GM12872 (cell line): ENCODE results near the gene CAMTA1.

Experiments
- CTCF ChIP-seq: IDR thresholded peaks from 3 replicates; pipeline ENCODE4 v1.5.1; 2011; ENCODE audit warnings: low read depth, mild to moderate bottlenecking, low read length, moderate library complexity; ENCODE audit not compliant: insufficient read depth

CAMTA1 gene

GRCh38 chr1:6868660-6869380, 83.6 kb downstream of the CAMTA1 start:
- TF ChIP-seq CTCF = no peak

DNA sequence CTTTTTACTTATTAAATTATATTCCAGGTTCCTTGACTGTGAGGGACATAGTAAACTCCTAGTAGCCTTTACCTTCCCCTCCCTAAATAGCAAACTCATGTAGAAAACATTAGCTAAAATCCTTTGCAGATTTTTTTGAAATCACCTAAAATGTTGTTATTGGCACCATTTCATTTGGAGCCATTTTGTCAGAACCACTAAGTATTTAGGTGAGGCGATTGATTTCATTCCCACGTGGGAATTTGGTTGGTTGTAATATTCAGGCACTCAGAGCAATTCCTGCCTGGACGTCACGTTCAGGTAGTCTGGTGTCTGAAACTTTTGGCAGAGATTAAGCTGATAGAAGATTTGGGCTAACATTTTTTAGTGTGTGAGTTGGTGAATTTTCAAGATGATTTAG, 84.3 kb downstream of the CAMTA1 start:
- TF ChIP-seq CTCF = no peak

DNA sequence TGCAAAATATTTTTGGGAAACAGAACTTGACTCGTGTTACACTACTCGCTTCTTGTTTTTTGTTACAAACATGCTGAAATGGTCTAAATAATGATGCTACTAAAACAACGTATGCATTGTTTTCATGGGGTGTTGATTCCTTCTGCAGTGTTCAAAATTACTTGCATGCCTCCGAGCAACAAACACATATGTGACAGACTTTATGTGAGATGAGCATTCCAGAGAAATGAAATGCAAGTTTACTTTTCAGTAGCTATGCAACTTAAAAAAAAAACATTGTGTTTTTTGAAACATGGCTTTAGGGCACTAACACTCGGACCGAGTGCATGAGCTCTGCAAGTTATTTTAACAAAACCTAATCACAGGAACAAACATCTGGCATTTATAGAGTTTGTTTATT, 84.8 kb downstream of the CAMTA1 start:
- TF ChIP-seq CTCF = no peak

- no peak for TF ChIP-seq CTCF
These were observed 85.3 kb downstream of the CAMTA1 start for GRCh38 chr1:6870571-6870970.

GRCh38 chr1:6871300-6871972, 86.2 kb downstream of the CAMTA1 start:
- no peak for TF ChIP-seq CTCF

DNA sequence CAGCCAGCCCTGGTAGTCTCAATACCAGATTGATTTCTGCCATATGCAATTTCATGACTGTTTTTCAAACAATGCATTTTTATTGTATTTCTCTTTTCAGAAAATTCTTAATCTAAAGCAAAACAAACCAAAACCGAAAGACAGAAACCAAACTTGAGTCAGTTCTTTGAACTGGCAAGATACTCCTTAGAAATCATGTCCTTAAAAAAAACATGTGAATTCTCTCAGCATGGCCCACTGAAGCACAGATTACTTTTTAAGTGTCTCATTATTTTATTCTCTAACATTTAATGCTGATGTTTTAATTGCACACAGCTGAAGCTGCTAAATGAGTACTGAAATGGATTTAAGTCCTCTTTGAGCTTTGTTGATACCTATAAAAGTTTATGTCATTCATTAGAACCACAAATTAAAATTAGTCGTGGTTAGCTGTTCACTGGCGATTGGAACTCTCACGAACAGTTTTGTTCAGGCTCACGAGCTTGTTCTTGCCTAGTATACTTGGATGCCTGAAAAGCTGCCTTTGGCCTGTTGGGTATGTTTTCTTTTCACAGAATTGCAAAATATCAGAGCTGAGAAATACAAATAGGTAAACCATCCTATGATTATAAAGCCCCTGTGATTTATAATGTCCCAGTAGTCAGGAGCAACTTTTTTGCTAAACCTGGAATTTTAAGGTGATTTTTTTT, 87.5 kb downstream of the CAMTA1 start:
- TF ChIP-seq CTCF = no peak

GRCh38 chr1:6873298-6874015, 88.2 kb downstream of the CAMTA1 start:
- TF ChIP-seq CTCF = no peak
